Natural killer cell (primary cell): ENCODE results near the gene AATK. TPM values are rescaled to one million over a fixed set of nuclear protein-coding genes. Genes with fewer than 3 reads are reported as not detected.

Experiments used
- ATAC-seq, 3 donors: fragments of 150-1000 bp in 2 of 3; fragments of 200-7000 bp in 1 of 3; cut with Tn5 transposase; 1 replicate in 1 of 3; 2 replicates in 2 of 3; pipeline ENCODE4 v1.10.0; 2021; ENCODE audit warnings: mild to moderate bottlenecking in 2 of 3, moderate library complexity in 2 of 3
- DNase-seq, 2 donors: peaks; one replicate each; pipeline versions ENCODE4 v3.0.0 to v3.0.0-alpha.2; 2013 to 2021; ENCODE audit warnings: mixed read lengths in 1 of 2
- H3K27ac ChIP-seq: one replicate; pipeline ENCODE4 v1.5.1; 2013; ENCODE audit warnings: mild to moderate bottlenecking, low read length
- H3K27me3 ChIP-seq: one replicate; pipeline ENCODE4 v1.6.1; 2013; ENCODE audit warnings: low read length; ENCODE audit not compliant: control insufficient read depth, insufficient read depth
- H3K36me3 ChIP-seq: one replicate; pipeline ENCODE4 v1.6.1; 2013; ENCODE audit warnings: low read length; ENCODE audit not compliant: control insufficient read depth, insufficient read depth
- H3K4me1 ChIP-seq: one replicate; pipeline ENCODE4 v1.6.1; 2013; ENCODE audit warnings: low read length; ENCODE audit not compliant: control insufficient read depth, insufficient read depth
- H3K4me3 ChIP-seq: one replicate; pipeline ENCODE4 v1.5.1; 2013; ENCODE audit warnings: low read length
- H3K9me3 ChIP-seq: one replicate; pipeline ENCODE4 v1.6.1; 2013; ENCODE audit warnings: low read length; ENCODE audit not compliant: control insufficient read depth, insufficient read depth
- H3K27ac Mint-ChIP-seq, 2 donors: one replicate each; pipeline ENCODE4 v1.8.0; 2022; ENCODE audit warnings: mild to moderate bottlenecking in 2 of 2, mixed read lengths in 2 of 2, moderate library complexity in 1 of 2
- H3K27me3 Mint-ChIP-seq, 2 donors: one replicate each; pipeline ENCODE4 v1.8.0; 2022; ENCODE audit warnings: low read depth in 2 of 2, mixed read lengths in 2 of 2
- H3K36me3 Mint-ChIP-seq: one replicate; pipeline ENCODE4 v1.8.0; 2022; ENCODE audit warnings: mixed read lengths
- H3K4me1 Mint-ChIP-seq, 2 donors: one replicate each; pipeline ENCODE4 v1.8.0; 2022; ENCODE audit warnings: mixed read lengths in 2 of 2
- H3K4me3 Mint-ChIP-seq: one replicate; pipeline ENCODE4 v1.8.0; 2022; ENCODE audit warnings: mild to moderate bottlenecking, moderate library complexity, mixed read lengths
- H3K9me3 Mint-ChIP-seq, 2 donors: one replicate each; pipeline ENCODE4 v1.8.0; 2022; ENCODE audit warnings: mixed read lengths in 2 of 2
- CTCF ChIP-seq: fragments of 200-600 bp; IDR thresholded peaks from one replicate; pipeline ENCODE4 v1.8.0; 2022; ENCODE audit warnings: antibody characterized with exemption
- WGBS: methylation state at CpG from one replicate; pipeline ENCODE4 v1.1.7; 2013; ENCODE audit warnings: missing lambda C conversion rate; ENCODE audit not compliant: insufficient coverage; 5-methylcytosine and 5-hydroxymethylcytosine counted together
- intact Hi-C: fragments of 100-400 bp; cut with micrococcal nuclease; formaldehyde crosslinking; loops from one replicate; pipeline ENCODE4 v1.14.2; 2022
- total RNA-seq, 4 donors: library from RNA; stranded (reverse); fragments of 120-200 nt in 1 of 4; gene quantifications; one replicate each; pipeline versions ENCODE4 v1.2.3 to v1.2.4, GENCODE V29; 2013 to 2022

The AATK gene
- total RNA-seq, 3 donors from 2014 or later (not counting 1 experiment from before 2014, with no cell fraction given), result 8.5 to 13.7 (median 10.4) TPM

- Histone ChIP-seq H3K27ac (no peak overlapping the region), H3K36me3 (no peaks in the 10 kb centered on the region), H3K4me3 (no peak overlapping the region), H3K27me3 (no peaks in the 10 kb centered on the region), H3K4me1 (peaks cover 49% of the 10 kb centered on the region), H3K9me3 (no peaks in the 10 kb centered on the region)
- WGBS, result 85% methylated on average over 7 of the region's 7 CpGs
- no peaks in the 10 kb centered on the region for H3K27me3 Mint-ChIP-seq
- no peak for TF ChIP-seq CTCF
- peak overlapping the region in 1 of 2 donors; percentile 10 for H3K27ac Mint-ChIP-seq
- no peak overlapping the region for H3K4me3 Mint-ChIP-seq
- H3K4me1 Mint-ChIP-seq, result peaks cover 4 to 8% of the 10 kb centered on the region in 2 donors
- intact Hi-C loops, result no loop called here
- H3K9me3 Mint-ChIP-seq, result no peaks in the 10 kb centered on the region
- H3K36me3 Mint-ChIP-seq, result no peaks in the 10 kb centered on the region
- no peak for ATAC-seq
- no peak for DNase-seq
Measured at GRCh38 chr17:81096741-81097133, 69.3 kb downstream of the AATK start.

- Histone ChIP-seq H3K4me3 (no peak overlapping the region), H3K4me1 (peaks cover 51% of the 10 kb centered on the region)
Measured at GRCh38 chr17:81095383-81095762, 70.6 kb downstream of the AATK start.

GRCh38 chr17:81094509-81095382 lies 71.3 kb downstream of the AATK start:
- no peak overlapping the region for H3K4me3 ChIP-seq
- H3K27ac ChIP-seq, result peak overlapping the region; percentile 68
- no peaks in the 10 kb centered on the region for H3K36me3 ChIP-seq
- peak; percentile 55 to 92 for DNase-seq
- Mint-ChIP-seq H3K27me3 (no peaks in the 10 kb centered on the region), H3K4me3 (no peak overlapping the region), H3K4me1 (peaks cover 4 to 6% of the 10 kb centered on the region in 2 donors), H3K27ac (peak overlapping the region; percentile 61 to 74), H3K9me3 (no peaks in the 10 kb centered on the region), H3K36me3 (no peaks in the 10 kb centered on the region)
- no peaks in the 10 kb centered on the region for H3K9me3 ChIP-seq
- peak; percentile 73 to 90 (median 84) for ATAC-seq
- H3K27me3 ChIP-seq, result no peaks in the 10 kb centered on the region
- intact Hi-C loops, result no loop called here
- WGBS, result 67% methylated on average over 33 of the region's 33 CpGs
- peaks cover 55% of the 10 kb centered on the region for H3K4me1 ChIP-seq
- TF ChIP-seq CTCF, result no peak

More at GRCh38 chr17:81095383-81095762, 70.6 kb downstream of the AATK start:
- Mint-ChIP-seq H3K27me3 (no peaks in the 10 kb centered on the region), H3K36me3 (no peaks in the 10 kb centered on the region), H3K4me1 (peaks cover 4 to 6% of the 10 kb centered on the region in 2 donors), H3K9me3 (no peaks in the 10 kb centered on the region), H3K27ac (peak overlapping the region in 1 of 2 donors; percentile 61), H3K4me3 (no peak overlapping the region)
- Histone ChIP-seq H3K36me3 (no peaks in the 10 kb centered on the region), H3K27me3 (no peaks in the 10 kb centered on the region), H3K9me3 (no peaks in the 10 kb centered on the region), H3K27ac (peak overlapping the region; percentile 68)
- whole genome bisulfite sequencing, result 56% methylated on average over 13 of the region's 13 CpGs
- ATAC-seq, result peak in 1 of 3 donors; percentile 10
- no peak for TF ChIP-seq CTCF
- intact Hi-C loops, result no loop called here
- peak in 1 of 2 donors; percentile 52 for DNase-seq
